Natural killer cell (primary cell): ENCODE results near the gene CHST12. TPM values are rescaled to one million over a fixed set of nuclear protein-coding genes. Genes with fewer than 3 reads are reported as not detected.
A peak's percentile ranks its signal among the peaks of the same experiment; 100 is the strongest.

Experiments used
- ATAC-seq, 3 donors: fragments of 150-1000 bp in 2 of 3; fragments of 200-7000 bp in 1 of 3; cut with Tn5 transposase; 1 replicate in 1 of 3; 2 replicates in 2 of 3; pipeline ENCODE4 v1.10.0; 2021; ENCODE audit warnings: mild to moderate bottlenecking in 2 of 3, moderate library complexity in 2 of 3
- DNase-seq, 2 donors: peaks; one replicate each; pipeline versions ENCODE4 v3.0.0 to v3.0.0-alpha.2; 2013 to 2021; ENCODE audit warnings: mixed read lengths in 1 of 2
- H3K27ac ChIP-seq: one replicate; pipeline ENCODE4 v1.5.1; 2013; ENCODE audit warnings: mild to moderate bottlenecking, low read length
- H3K27me3 ChIP-seq: one replicate; pipeline ENCODE4 v1.6.1; 2013; ENCODE audit warnings: low read length; ENCODE audit not compliant: control insufficient read depth, insufficient read depth
- H3K36me3 ChIP-seq: one replicate; pipeline ENCODE4 v1.6.1; 2013; ENCODE audit warnings: low read length; ENCODE audit not compliant: control insufficient read depth, insufficient read depth
- H3K4me1 ChIP-seq: one replicate; pipeline ENCODE4 v1.6.1; 2013; ENCODE audit warnings: low read length; ENCODE audit not compliant: control insufficient read depth, insufficient read depth
- H3K4me3 ChIP-seq: one replicate; pipeline ENCODE4 v1.5.1; 2013; ENCODE audit warnings: low read length
- H3K9me3 ChIP-seq: one replicate; pipeline ENCODE4 v1.6.1; 2013; ENCODE audit warnings: low read length; ENCODE audit not compliant: control insufficient read depth, insufficient read depth
- H3K27ac Mint-ChIP-seq, 2 donors: one replicate each; pipeline ENCODE4 v1.8.0; 2022; ENCODE audit warnings: mild to moderate bottlenecking in 2 of 2, mixed read lengths in 2 of 2, moderate library complexity in 1 of 2
- H3K27me3 Mint-ChIP-seq, 2 donors: one replicate each; pipeline ENCODE4 v1.8.0; 2022; ENCODE audit warnings: low read depth in 2 of 2, mixed read lengths in 2 of 2
- H3K36me3 Mint-ChIP-seq: one replicate; pipeline ENCODE4 v1.8.0; 2022; ENCODE audit warnings: mixed read lengths
- H3K4me1 Mint-ChIP-seq, 2 donors: one replicate each; pipeline ENCODE4 v1.8.0; 2022; ENCODE audit warnings: mixed read lengths in 2 of 2
- H3K4me3 Mint-ChIP-seq: one replicate; pipeline ENCODE4 v1.8.0; 2022; ENCODE audit warnings: mild to moderate bottlenecking, moderate library complexity, mixed read lengths
- H3K9me3 Mint-ChIP-seq, 2 donors: one replicate each; pipeline ENCODE4 v1.8.0; 2022; ENCODE audit warnings: mixed read lengths in 2 of 2
- CTCF ChIP-seq: fragments of 200-600 bp; IDR thresholded peaks from one replicate; pipeline ENCODE4 v1.8.0; 2022; ENCODE audit warnings: antibody characterized with exemption
- WGBS: methylation state at CpG from one replicate; pipeline ENCODE4 v1.1.7; 2013; ENCODE audit warnings: missing lambda C conversion rate; ENCODE audit not compliant: insufficient coverage; 5-methylcytosine and 5-hydroxymethylcytosine counted together
- intact Hi-C: fragments of 100-400 bp; cut with micrococcal nuclease; formaldehyde crosslinking; loops from one replicate; pipeline ENCODE4 v1.14.2; 2022
- total RNA-seq, 4 donors: library from RNA; stranded (reverse); fragments of 120-200 nt in 1 of 4; gene quantifications; one replicate each; pipeline versions ENCODE4 v1.2.3 to v1.2.4, GENCODE V29; 2013 to 2022

CHST12 gene
- total RNA-seq, 3 donors from 2014 or later (not counting 1 experiment from before 2014, with no cell fraction given) = 102 to 159 (median 124) TPM

DNA sequence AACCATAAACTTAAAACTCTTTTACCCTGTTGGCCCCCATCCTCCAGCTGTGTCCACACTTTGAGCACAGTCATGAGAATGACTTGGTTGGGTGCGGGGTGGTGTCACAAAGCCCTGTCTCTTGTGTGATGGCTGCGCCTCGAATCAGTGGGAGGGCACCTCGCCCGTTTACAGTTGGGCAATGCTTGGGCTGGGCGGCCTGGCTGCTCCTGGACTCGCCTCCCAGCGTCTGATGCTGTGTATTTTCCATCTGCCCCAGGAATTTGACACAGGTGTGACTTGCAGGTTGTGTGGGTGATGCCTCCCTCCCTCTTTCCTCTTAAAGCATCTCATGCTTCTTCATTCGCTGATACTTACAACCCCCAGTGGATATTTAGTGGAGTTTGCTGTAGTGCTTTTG lies 33.7 kb downstream of the CHST12 start:
- Mint-ChIP-seq H3K4me1 (peaks cover 48 to 53% of the 10 kb centered on the region in 2 donors), H3K4me3 (no peak overlapping the region), H3K9me3 (no peaks in the 10 kb centered on the region), H3K36me3 (no peaks in the 10 kb centered on the region), H3K27me3 (no peaks in the 10 kb centered on the region), H3K27ac (peak overlapping the region in 1 of 2 donors; percentile 57)
- H3K9me3 ChIP-seq = no peaks in the 10 kb centered on the region
- peaks cover 36% of the 10 kb centered on the region for H3K4me1 ChIP-seq
- no peak overlapping the region for H3K4me3 ChIP-seq
- DNase-seq (no peak), ATAC-seq (no peak)
- 94% methylated on average over 8 of the region's 9 CpGs for WGBS
- H3K36me3 ChIP-seq = peaks cover 65% of the 10 kb centered on the region
- no peak for TF ChIP-seq CTCF
- no peaks in the 10 kb centered on the region for H3K27me3 ChIP-seq
- intact Hi-C loops = loop anchor here (10.0 kb wide), 1 partner anchor 52 kb away; no protein-coding TSS in a partner anchor
- no peak overlapping the region for H3K27ac ChIP-seq

- no peaks in the 10 kb centered on the region for H3K27me3 Mint-ChIP-seq
- ATAC-seq = no peak
- H3K36me3 Mint-ChIP-seq = no peaks in the 10 kb centered on the region
Observed at GRCh38 chr7:2437537-2438148, 34.2 kb downstream of the CHST12 start.

DNA sequence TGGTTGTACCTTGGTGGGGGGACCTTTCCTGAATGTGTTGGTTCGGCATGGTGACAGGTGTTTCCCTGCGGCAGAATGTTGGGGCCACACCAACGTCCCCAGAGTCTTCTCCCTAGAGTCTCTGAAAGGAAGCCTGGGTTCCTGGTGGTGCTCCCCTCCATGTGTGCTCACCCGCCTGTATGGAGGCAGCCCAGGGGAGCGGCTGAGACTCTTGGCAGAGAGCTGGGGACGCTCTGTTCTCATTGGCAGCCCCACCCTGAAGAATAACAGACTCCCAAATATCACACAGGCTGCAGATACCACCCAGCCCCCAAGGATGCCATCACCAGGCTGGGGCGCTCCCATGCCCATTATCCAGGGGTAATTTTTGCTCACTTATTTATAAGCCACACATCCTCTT lies 34.8 kb downstream of the CHST12 start:
- H3K27me3 Mint-ChIP-seq = no peaks in the 10 kb centered on the region
- intact Hi-C loops = loop anchor here (10.0 kb wide), 1 partner anchor 53 kb away; no protein-coding TSS in a partner anchor
- no peaks in the 10 kb centered on the region for H3K27me3 ChIP-seq
- no peak for ATAC-seq
- H3K4me1 Mint-ChIP-seq = peaks cover 46 to 55% of the 10 kb centered on the region in 2 donors
- no peak for TF ChIP-seq CTCF
- no peaks in the 10 kb centered on the region for H3K36me3 Mint-ChIP-seq
- H3K36me3 ChIP-seq = peaks cover 56% of the 10 kb centered on the region
- no peaks in the 10 kb centered on the region for H3K9me3 Mint-ChIP-seq
- WGBS = 78% methylated on average over 7 of the region's 7 CpGs
- H3K27ac ChIP-seq = no peak overlapping the region
- H3K4me3 Mint-ChIP-seq = no peak overlapping the region
- peaks cover 39% of the 10 kb centered on the region for H3K4me1 ChIP-seq
- H3K9me3 ChIP-seq = no peaks in the 10 kb centered on the region
- H3K27ac Mint-ChIP-seq = no peak overlapping the region
- DNase-seq = no peak
- no peak overlapping the region for H3K4me3 ChIP-seq

More at GRCh38 chr7:2437537-2438148, 34.2 kb downstream of the CHST12 start:
- Histone ChIP-seq H3K4me1 (peaks cover 38% of the 10 kb centered on the region), H3K36me3 (peaks cover 60% of the 10 kb centered on the region), H3K9me3 (no peaks in the 10 kb centered on the region), H3K27ac (no peak overlapping the region), H3K27me3 (no peaks in the 10 kb centered on the region), H3K4me3 (no peak overlapping the region)
- no peak for DNase-seq
- Mint-ChIP-seq H3K9me3 (no peaks in the 10 kb centered on the region), H3K4me3 (no peak overlapping the region), H3K4me1 (peaks cover 46 to 55% of the 10 kb centered on the region in 2 donors), H3K27ac (peak overlapping the region in 1 of 2 donors; percentile 57)
- intact Hi-C loops = loop anchor here (10.0 kb wide), 1 partner anchor 53 kb away; no protein-coding TSS in a partner anchor
- TF ChIP-seq CTCF = no peak
- 93% methylated on average over 10 of the region's 16 CpGs for WGBS
